HepG2 (cell line): ENCODE measurements around the gene SEMA7A. TPM values are rescaled to one million over a fixed set of nuclear protein-coding genes. Genes with fewer than 3 reads are reported as not detected.

Experiments
- ARNT ChIP-seq: fragments of 450-650 bp; IDR thresholded peaks from 2 replicates; pipeline ENCODE4 v1.6.1; 2017
- FLYWCH1 ChIP-seq: sonication (generic); formaldehyde crosslinking; IDR thresholded peaks from 2 replicates; pipeline ENCODE4 v1.8.1; 2023; ENCODE audit warnings: mild to moderate bottlenecking, missing genetic modification reagents
- GFI1 ChIP-seq: sonication (generic); formaldehyde crosslinking; IDR thresholded peaks from 2 replicates; pipeline ENCODE4 v1.5.0; 2020; ENCODE audit warnings: missing genetic modification reagents, mild to moderate bottlenecking, borderline replicate concordance
- HMG20A ChIP-seq: IDR thresholded peaks from 2 replicates; pipeline ENCODE4 v1.6.1; 2016; ENCODE audit warnings: borderline replicate concordance
- HNF4A ChIP-seq: sonication (generic); formaldehyde crosslinking; IDR thresholded peaks from 2 replicates; pipeline ENCODE4 v1.4.0; 2020; ENCODE audit warnings: missing genetic modification reagents
- HNRNPL ChIP-seq: fragments of 200-400 bp; formaldehyde crosslinking; IDR thresholded peaks from 2 replicates; pipeline ENCODE4 v1.6.1; 2017; ENCODE audit warnings: mild to moderate bottlenecking, low read depth, low read length
- KDM3A ChIP-seq: IDR thresholded peaks from 2 replicates; pipeline ENCODE4 v1.6.1; 2018; ENCODE audit warnings: low read depth, missing compliant biosample characterization
- MXD3 ChIP-seq: IDR thresholded peaks from 2 replicates; pipeline ENCODE4 v1.6.1; 2016; ENCODE audit warnings: mild to moderate bottlenecking, missing biosample characterization, missing genetic modification reagents
- NFKBIZ ChIP-seq: IDR thresholded peaks from 2 replicates; pipeline ENCODE4 v1.6.1; 2018; ENCODE audit warnings: missing genetic modification reagents, missing compliant biosample characterization
- PPARG ChIP-seq: conservative IDR thresholded peaks from 2 replicates; pipeline ENCODE4 v1.6.1; 2016; ENCODE audit warnings: missing biosample characterization, missing genetic modification reagents
- RARA ChIP-seq: IDR thresholded peaks from 2 replicates; pipeline ENCODE4 v1.6.1; 2016; ENCODE audit warnings: missing genetic modification reagents, missing compliant biosample characterization
- RNF2 ChIP-seq: fragments of 450-650 bp; conservative IDR thresholded peaks from 2 replicates; pipeline ENCODE4 v1.6.1; 2016; ENCODE audit warnings: low read depth
- RXRA ChIP-seq: sonication (generic); formaldehyde crosslinking; IDR thresholded peaks from 2 replicates; pipeline ENCODE4 v1.5.1; 2020; ENCODE audit warnings: missing genetic modification reagents
- TOE1 ChIP-seq: sonication (generic); formaldehyde crosslinking; IDR thresholded peaks from 2 replicates; pipeline ENCODE4 v1.4.0; 2020; ENCODE audit warnings: mild to moderate bottlenecking, missing genetic modification reagents
- TRIM22 ChIP-seq: fragments of 450-650 bp; IDR thresholded peaks from 2 replicates; pipeline ENCODE4 v1.6.1; 2017
- ZBTB1 ChIP-seq: sonication (generic); formaldehyde crosslinking; IDR thresholded peaks from 2 replicates; pipeline ENCODE4 v1.4.0; 2020; ENCODE audit warnings: missing genetic modification reagents, borderline replicate concordance
- ZFP1 ChIP-seq: IDR thresholded peaks from 2 replicates; pipeline ENCODE4 v1.6.1; 2016
- ZFY ChIP-seq: sonication (generic); formaldehyde crosslinking; IDR thresholded peaks from 2 replicates; pipeline ENCODE4 v1.4.0; 2020; ENCODE audit warnings: missing genetic modification reagents
- ZNF354B ChIP-seq: sonication (generic); formaldehyde crosslinking; IDR thresholded peaks from 2 replicates; pipeline ENCODE4 v1.8.0; 2022; ENCODE audit warnings: mild to moderate bottlenecking, missing genetic modification reagents
- ZNF530 ChIP-seq: sonication (generic); formaldehyde crosslinking; IDR thresholded peaks from 2 replicates; pipeline ENCODE4 v1.5.0; 2020; ENCODE audit warnings: low read depth, mild to moderate bottlenecking, missing genetic modification reagents
- ZNF576 ChIP-seq: sonication (generic); formaldehyde crosslinking; IDR thresholded peaks from 2 replicates; pipeline ENCODE4 v1.4.0; 2020; ENCODE audit warnings: mild to moderate bottlenecking, missing genetic modification reagents
- ZNF83 ChIP-seq: sonication (generic); formaldehyde crosslinking; IDR thresholded peaks from 2 replicates; pipeline ENCODE4 v1.4.0; 2020; ENCODE audit warnings: missing genetic modification reagents, mild to moderate bottlenecking, borderline replicate concordance
- ZNF841 ChIP-seq: sonication (generic); formaldehyde crosslinking; IDR thresholded peaks from 2 replicates; pipeline ENCODE4 v1.8.1; 2023; ENCODE audit warnings: missing genetic modification reagents, borderline replicate concordance
- polyA plus RNA-seq, 8 experiments: library from polyadenylated mRNA; depleted of rRNA in 3 of 8; stranded (reverse) in 7 of 8; unstranded in 1 of 8; fragments of >200 nt; fragmentation: Illumina TruSeq in 4 of 8; extraction: Trizol in 4 of 8; gene quantifications; 2 replicates each; pipeline versions ENCODE4 v1.2.1 to v1.2.3, GENCODE V29; 2011 to 2016; ENCODE audit warnings: low read depth in 4 of 8, missing spikeins in 1 of 8, mixed read lengths in 1 of 8; ENCODE audit not compliant: insufficient read depth in 1 of 8
- total RNA-seq, 5 experiments: library from RNA; depleted of rRNA; stranded (reverse); fragments of >200 nt; fragmentation: Illumina TruSeq; extraction: Trizol; gene quantifications; 2 replicates each; pipeline ENCODE4 v1.2.3, GENCODE V29; 2016; ENCODE audit warnings: low read depth in 1 of 5
- TF ChIP-seq, protein P1 (sequence below): sonication (generic); formaldehyde crosslinking; IDR thresholded peaks from 2 replicates; pipeline ENCODE4 v1.4.0; 2020; ENCODE audit warnings: missing genetic modification reagents, borderline replicate concordance
- TF ChIP-seq, protein P2 (sequence below): IDR thresholded peaks from 2 replicates; pipeline ENCODE4 v1.6.1; 2016

Gene SEMA7A
- total and polyA plus RNA-seq, 2 of the 13 experiments (the other 11 are each of a cell fraction or from before 2014, with no cell fraction given): 9.0 to 15.8 TPM

DNA sequence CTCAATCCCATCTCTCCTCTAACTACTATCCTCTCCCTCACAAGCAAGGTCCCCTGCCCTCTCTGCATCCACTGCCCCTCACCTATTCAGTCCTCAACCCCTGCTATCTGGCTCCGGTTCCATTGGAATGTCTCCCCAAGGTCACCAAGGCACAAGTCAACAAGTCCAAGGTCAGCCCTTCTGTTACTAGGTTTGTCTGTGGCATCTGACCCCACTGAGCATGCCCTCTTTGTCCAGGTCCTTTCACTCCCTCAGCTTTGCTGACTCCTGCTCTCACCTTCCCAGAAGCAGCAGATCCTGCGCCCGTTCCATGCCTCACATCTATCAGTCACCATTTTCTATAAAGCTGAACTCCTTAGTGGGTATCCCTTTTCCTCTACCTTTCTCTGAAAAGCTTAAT is 8.3 kb upstream of the SEMA7A start (continued):
- TF ChIP-seq TRIM22: no peak
- no peak for TF ChIP-seq TOE1 (CRISPR knock-in tag)
- TF ChIP-seq ZNF530 (CRISPR knock-in tag): no peak
- no peak for TF ChIP-seq HNRNPL
- no peak for TF ChIP-seq ZFP1 (CRISPR knock-in tag)
- no peak for TF ChIP-seq ZBTB1 (CRISPR knock-in tag)
- TF ChIP-seq ARNT: no peak
- peak; percentile 91 for TF ChIP-seq HNF4A
- TF ChIP-seq ZNF83 (CRISPR knock-in tag): no peak
- no peak for TF ChIP-seq ZNF841
- TF ChIP-seq, protein P1, sequence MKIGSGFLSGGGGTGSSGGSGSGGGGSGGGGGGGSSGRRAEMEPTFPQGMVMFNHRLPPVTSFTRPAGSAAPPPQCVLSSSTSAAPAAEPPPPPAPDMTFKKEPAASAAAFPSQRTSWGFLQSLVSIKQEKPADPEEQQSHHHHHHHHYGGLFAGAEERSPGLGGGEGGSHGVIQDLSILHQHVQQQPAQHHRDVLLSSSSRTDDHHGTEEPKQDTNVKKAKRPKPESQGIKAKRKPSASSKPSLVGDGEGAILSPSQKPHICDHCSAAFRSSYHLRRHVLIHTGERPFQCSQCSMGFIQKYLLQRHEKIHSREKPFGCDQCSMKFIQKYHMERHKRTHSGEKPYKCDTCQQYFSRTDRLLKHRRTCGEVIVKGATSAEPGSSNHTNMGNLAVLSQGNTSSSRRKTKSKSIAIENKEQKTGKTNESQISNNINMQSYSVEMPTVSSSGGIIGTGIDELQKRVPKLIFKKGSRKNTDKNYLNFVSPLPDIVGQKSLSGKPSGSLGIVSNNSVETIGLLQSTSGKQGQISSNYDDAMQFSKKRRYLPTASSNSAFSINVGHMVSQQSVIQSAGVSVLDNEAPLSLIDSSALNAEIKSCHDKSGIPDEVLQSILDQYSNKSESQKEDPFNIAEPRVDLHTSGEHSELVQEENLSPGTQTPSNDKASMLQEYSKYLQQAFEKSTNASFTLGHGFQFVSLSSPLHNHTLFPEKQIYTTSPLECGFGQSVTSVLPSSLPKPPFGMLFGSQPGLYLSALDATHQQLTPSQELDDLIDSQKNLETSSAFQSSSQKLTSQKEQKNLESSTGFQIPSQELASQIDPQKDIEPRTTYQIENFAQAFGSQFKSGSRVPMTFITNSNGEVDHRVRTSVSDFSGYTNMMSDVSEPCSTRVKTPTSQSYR: no peak; the same call in 1 of the 2 replicates
- TF ChIP-seq RXRA (CRISPR knock-in tag): peak; percentile 93
- peak; percentile 23; the same call in 1 of the 2 replicates for TF ChIP-seq KDM3A (CRISPR knock-in tag)
- TF ChIP-seq NFKBIZ: 0 out of 2 replicates have a peak, but pooled peaks have one; percentile 56
- no peak for TF ChIP-seq ZNF354B (CRISPR knock-in tag)
- peak; percentile 99 for TF ChIP-seq RARA (CRISPR knock-in tag)
- no peak for TF ChIP-seq RNF2
- TF ChIP-seq, protein P2, sequence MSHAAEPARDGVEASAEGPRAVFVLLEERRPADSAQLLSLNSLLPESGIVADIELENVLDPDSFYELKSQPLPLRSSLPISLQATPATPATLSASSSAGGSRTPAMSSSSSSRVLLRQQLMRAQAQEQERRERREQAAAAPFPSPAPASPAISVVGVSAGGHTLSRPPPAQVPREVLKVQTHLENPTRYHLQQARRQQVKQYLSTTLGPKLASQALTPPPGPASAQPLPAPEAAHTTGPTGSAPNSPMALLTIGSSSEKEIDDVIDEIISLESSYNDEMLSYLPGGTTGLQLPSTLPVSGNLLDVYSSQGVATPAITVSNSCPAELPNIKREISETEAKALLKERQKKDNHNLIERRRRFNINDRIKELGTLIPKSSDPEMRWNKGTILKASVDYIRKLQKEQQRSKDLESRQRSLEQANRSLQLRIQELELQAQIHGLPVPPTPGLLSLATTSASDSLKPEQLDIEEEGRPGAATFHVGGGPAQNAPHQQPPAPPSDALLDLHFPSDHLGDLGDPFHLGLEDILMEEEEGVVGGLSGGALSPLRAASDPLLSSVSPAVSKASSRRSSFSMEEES (CRISPR knock-in tag): peak; percentile 58; the same call in 1 of the 2 replicates
- TF ChIP-seq FLYWCH1 (CRISPR knock-in tag): no peak
- 0 out of 2 replicates have a peak, but pooled peaks have one; percentile 0 for TF ChIP-seq ZFY (CRISPR knock-in tag)
- TF ChIP-seq ZNF576 (CRISPR knock-in tag): no peak
- no peak for TF ChIP-seq MXD3 (CRISPR knock-in tag)
- peak; percentile 87 for TF ChIP-seq GFI1 (CRISPR knock-in tag)
- TF ChIP-seq HMG20A (CRISPR knock-in tag): peak; percentile 76; the same call in 1 of the 2 replicates
- no peak; the same call in 1 of the 2 replicates for TF ChIP-seq PPARG (CRISPR knock-in tag)
